Measurements from ENCODE around the gene SUFU. TPM values are rescaled to one million over a fixed set of nuclear protein-coding genes. Genes with fewer than 3 reads are reported as not detected.
"Not testable (repeated sequence)": the region's sequence is repeated elsewhere in the genome, so short reads cannot be mapped to it uniquely, and the experiment has no call there.

The SUFU gene
- total RNA-seq, 1 donor from 2014 or later: 11.6 TPM

GRCh38 chr10:102511583-102512274 is 8.0 kb downstream of the SUFU start:
- no peak for DNase-seq (ENCODE audit: low spot score)

GRCh38 chr10:102514487-102515311 is 10.9 kb downstream of the SUFU start:
- DNase-seq (ENCODE audit: low spot score): peak; percentile 69

DNA sequence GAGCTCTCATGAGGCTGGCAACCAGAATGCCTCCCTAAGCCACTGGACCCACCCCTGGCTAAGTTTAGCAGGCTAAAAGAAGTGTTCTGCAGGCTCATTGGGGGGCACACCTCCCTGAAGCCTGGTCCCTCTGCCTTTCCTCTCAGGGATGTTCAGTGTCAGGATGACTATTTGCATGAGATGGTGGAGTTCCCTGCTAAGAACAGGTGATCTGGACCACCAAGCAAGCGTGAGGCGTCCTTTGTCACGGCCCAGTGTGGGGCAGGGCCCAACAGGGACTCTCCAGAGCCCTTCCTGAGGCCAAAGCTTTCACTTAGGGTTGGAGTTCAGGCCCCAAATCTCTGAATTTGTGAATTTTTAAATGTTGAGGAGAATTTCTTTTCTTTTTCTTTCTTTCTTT is 12.0 kb downstream of the SUFU start:
- DNase-seq (ENCODE audit: low spot score): no peak

- peak; percentile 33 for DNase-seq (ENCODE audit: low spot score)
Measured at GRCh38 chr10:102517553-102517952, 13.8 kb downstream of the SUFU start.

DNA sequence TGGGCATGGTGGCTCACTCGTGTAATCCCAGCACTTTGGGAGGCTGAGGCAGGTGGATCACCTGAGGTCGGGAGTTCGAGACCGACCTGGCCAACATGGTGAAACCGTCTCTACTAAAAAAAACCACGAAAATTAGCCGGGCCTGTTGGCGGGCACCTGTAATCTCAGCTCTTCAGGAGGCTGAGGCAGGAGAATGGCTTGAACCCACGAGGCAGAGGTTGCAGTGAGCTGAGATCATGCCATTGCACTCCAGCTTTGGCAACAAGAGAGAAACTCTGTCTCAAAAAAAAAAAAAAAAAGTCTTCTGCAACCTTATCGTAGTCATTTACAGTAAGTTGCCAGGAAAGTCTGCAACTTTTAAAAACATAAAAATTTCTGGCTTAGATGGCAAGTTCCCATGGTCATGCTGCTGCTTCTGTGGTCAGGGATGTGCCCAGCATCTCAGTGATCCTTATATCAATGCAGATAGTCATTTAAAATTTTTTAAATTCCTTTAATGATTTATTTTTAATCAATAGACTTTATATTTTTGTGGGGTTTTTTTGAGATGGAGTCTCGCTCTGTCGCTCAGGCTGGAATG is 15.6 kb downstream of the SUFU start:
- peak; percentile 16 for DNase-seq (ENCODE audit: low spot score)

- DNase-seq (ENCODE audit: low spot score): peak; percentile 78
Measured at GRCh38 chr10:102522874-102523249, 19.1 kb downstream of the SUFU start.

DNA sequence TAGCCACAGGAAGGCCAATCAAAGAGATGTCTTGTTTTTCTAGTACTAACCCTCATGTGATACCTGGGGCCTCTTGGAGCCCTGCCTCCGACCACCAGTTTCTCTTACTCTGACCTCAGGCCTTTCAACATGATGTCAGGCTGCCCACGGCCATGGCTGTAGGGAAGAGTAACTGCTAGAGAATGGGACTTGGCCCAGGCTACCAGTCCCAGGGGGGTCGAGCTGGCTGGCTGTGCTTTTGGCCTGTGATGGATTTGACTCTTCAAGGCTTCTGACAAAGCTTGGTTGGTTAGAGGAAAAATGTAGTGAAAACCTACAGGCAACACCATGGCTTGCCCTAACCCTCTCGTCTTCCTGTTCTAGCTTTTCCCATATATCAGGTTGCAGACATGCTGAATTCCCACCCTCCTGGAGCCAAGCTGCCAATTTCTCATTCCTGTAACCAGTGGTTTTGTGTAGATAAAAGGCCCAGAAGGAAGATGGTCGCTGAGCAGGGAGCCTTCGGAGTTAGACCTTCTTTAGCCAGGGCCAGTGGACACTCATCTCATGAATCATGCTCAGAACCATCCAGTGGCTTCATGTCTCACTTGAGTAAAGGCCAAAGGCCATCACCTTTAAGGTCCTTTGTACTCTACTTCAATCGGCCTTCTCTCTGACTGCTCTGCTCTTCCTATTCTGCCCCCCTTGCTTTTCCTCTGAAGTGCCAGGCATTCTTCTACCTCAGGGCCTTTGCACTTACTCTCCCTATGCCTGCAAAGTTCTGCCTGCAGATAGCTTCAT is 19.7 kb downstream of the SUFU start:
- DNase-seq (ENCODE audit: low spot score): peak; percentile 87

- no peak for DNase-seq (ENCODE audit: low spot score)
Measured at GRCh38 chr10:102524746-102525145, 21.0 kb downstream of the SUFU start.

DNA sequence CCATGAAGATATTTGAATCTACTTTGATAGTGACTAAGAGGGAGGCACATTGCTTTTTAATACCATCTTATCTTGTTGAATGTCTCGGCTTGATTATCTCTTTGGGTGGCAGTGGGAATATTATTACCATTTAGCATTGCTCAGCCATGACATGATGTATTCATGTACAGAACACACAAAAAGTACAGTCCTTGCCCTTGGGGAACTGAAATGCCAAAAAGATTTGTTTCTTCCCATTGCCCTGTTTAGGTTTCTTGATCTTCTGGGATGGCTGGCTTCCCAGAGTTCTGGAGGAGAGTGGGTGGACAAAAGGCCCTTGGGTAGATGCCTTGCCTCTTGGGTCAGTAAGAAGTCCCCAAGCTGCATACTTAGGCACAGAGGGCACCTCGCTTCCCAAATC is 23.8 kb downstream of the SUFU start:
- no peak for DNase-seq (ENCODE audit: low spot score)

- DNase-seq (ENCODE audit: low spot score): no peak
Measured at GRCh38 chr10:102534333-102534732, 30.6 kb downstream of the SUFU start.

- not testable (repeated sequence) for DNase-seq (ENCODE audit: low spot score)
Measured at GRCh38 chr10:102534966-102535365, 31.2 kb downstream of the SUFU start.

DNA sequence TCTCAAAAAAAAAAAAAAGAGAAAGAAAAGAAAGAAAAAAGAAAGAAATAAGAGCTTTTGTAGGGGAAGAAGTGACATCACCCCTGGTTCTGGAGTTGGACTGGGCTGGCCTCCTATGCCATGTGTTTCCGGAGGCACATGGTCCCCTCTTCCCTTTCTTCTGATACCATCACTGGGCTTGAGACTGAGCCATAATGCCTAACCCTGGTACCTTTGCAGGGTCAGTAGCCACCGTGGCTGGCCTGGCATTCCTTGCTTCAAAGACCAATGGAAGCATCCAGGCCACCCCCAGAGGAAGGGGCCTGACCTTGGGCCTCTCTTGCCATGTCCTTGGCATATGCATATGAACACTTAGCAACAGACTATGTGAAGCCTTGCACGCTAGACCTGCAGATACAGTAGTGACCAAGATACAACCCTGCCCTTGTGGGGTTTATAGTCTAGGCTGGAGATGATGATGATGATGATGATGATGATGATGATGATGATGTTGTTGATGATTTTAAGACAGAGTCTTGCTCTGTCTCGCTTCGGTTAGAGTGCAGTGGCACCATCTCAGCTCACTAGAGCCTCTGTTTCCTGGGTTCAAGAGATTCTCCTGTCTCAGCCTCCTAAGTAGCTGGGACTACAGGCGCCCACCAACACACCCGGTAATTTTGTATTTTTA is 31.8 kb downstream of the SUFU start:
- no peak for DNase-seq (ENCODE audit: low spot score)

DNA sequence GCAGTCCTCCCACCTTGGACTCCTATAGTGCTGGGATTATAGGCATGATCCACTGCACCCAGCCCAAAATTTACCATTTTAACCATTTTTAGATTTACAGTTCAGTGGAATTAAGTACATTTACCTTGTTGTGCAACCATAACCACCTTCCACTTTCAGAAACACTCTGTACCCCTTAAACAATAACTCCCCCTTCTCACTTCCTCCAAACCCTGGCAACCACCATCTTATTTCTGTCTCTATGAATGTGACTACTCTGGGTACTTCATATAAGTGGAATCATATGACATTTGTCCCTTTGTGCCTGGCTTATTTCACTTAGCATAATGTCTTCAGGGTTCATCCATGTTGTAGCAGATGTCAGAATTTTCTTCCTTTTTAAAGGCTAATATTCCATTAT is 33.6 kb downstream of the SUFU start:
- no peak for DNase-seq (ENCODE audit: low spot score)

DNA sequence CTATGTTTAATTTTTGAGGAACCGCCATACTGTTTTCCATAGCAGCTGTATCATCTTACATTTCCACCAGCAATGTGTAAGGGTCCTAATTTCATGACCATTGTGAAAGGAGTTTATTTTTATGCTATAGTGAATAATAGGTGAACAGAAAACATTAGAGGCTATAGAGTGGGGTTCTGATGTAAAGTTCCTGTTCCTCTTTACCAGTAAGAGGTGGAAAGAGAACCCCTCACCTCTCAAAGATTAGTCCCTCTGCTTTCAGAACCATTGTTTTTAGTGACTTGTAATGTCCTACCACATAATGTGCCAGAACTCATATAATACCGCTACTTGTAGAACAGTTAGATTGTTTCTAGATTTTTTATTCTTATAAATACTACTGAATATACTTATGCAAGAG is 34.2 kb downstream of the SUFU start:
- DNase-seq (ENCODE audit: low spot score): no peak

DNA sequence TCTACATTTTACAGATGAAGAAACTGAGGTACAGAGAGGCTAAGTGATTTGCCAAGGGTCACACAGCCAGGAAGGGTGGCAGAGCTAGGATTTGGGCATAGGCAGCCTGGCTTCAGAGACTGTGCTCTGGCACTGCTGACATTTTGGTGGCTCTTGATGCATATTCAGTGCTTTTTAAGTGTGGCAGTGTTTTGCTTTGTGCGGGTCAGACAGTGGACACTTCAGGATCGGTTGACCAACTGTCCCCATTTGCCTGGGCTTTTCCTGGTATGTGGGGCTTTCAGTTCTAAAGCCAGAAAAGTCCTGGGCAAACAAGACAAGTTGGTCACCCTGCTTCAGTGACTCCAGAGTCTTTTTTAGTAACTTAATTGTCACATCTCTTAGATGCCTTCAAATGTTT is 35.0 kb downstream of the SUFU start:
- DNase-seq (ENCODE audit: low spot score): no peak

- no peak for DNase-seq (ENCODE audit: low spot score)
Measured at GRCh38 chr10:102540023-102540422, 36.3 kb downstream of the SUFU start.

GRCh38 chr10:102542800-102543418 is 39.1 kb downstream of the SUFU start:
- DNase-seq (ENCODE audit: low spot score): no peak

- no peak for DNase-seq (ENCODE audit: low spot score)
Measured at GRCh38 chr10:102545265-102545871, 41.6 kb downstream of the SUFU start.

- no peak for DNase-seq (ENCODE audit: low spot score)
Measured at GRCh38 chr10:102545997-102546396, 42.2 kb downstream of the SUFU start.

Measured in mesenteric fat pad (tissue), 1 donor.